Loucy (cell line): Measurements from ENCODE around the gene TMEM108.

Source experiments
- EZH2phosphoT487 ChIP-seq: fragments of 200-600 bp; IDR thresholded peaks from 2 replicates; pipeline ENCODE4 v1.6.1; 2018; ENCODE audit warnings: antibody characterized with exemption, mild to moderate bottlenecking, moderate library complexity, borderline replicate concordance
- TF ChIP-seq, protein P1 (sequence below): fragments of 200-600 bp; sonication (generic); conservative IDR thresholded peaks from 2 replicates; pipeline ENCODE4 v1.5.1; 2014; ENCODE audit warnings: mild to moderate bottlenecking, antibody characterized with exemption, low read length

DNA sequence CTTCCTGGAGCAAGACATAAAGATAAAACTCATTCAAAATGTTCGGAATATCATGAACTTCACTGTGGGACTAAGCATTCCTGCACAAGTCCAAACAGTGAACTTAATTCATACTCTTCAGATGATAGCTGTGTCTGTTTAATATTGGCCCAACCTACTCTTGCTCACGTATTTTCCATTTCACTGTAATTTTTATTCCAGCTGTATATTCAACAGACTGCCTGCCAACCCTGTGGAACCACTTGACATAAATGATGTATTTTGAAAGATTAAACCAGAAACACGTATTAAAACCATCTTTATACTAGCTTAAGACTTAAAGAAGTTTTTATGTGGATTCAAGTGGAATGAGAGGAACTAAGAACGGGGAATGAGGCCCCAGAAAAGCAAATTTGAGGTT is 172.5 kb downstream of the TMEM108 start:
- TF ChIP-seq, protein P1, sequence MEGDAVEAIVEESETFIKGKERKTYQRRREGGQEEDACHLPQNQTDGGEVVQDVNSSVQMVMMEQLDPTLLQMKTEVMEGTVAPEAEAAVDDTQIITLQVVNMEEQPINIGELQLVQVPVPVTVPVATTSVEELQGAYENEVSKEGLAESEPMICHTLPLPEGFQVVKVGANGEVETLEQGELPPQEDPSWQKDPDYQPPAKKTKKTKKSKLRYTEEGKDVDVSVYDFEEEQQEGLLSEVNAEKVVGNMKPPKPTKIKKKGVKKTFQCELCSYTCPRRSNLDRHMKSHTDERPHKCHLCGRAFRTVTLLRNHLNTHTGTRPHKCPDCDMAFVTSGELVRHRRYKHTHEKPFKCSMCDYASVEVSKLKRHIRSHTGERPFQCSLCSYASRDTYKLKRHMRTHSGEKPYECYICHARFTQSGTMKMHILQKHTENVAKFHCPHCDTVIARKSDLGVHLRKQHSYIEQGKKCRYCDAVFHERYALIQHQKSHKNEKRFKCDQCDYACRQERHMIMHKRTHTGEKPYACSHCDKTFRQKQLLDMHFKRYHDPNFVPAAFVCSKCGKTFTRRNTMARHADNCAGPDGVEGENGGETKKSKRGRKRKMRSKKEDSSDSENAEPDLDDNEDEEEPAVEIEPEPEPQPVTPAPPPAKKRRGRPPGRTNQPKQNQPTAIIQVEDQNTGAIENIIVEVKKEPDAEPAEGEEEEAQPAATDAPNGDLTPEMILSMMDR = no peak
- no peak for TF ChIP-seq EZH2phosphoT487
